ENCODE data around the gene REPS1. TPM values are rescaled to one million over a fixed set of nuclear protein-coding genes. Genes with fewer than 3 reads are reported as not detected.
A peak's percentile ranks its signal among the peaks of the same experiment; 100 is the strongest.

The REPS1 gene, protein sequence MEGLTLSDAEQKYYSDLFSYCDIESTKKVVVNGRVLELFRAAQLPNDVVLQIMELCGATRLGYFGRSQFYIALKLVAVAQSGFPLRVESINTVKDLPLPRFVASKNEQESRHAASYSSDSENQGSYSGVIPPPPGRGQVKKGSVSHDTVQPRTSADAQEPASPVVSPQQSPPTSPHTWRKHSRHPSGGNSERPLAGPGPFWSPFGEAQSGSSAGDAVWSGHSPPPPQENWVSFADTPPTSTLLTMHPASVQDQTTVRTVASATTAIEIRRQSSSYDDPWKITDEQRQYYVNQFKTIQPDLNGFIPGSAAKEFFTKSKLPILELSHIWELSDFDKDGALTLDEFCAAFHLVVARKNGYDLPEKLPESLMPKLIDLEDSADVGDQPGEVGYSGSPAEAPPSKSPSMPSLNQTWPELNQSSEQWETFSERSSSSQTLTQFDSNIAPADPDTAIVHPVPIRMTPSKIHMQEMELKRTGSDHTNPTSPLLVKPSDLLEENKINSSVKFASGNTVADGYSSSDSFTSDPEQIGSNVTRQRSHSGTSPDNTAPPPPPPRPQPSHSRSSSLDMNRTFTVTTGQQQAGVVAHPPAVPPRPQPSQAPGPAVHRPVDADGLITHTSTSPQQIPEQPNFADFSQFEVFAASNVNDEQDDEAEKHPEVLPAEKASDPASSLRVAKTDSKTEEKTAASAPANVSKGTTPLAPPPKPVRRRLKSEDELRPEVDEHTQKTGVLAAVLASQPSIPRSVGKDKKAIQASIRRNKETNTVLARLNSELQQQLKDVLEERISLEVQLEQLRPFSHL
- total RNA-seq (2021; ENCODE audit: unreplicated experiment) (28.6 TPM), Bru-seq, nascent RNA (percentile 81 among the genes with signal in this experiment), BruChase-seq, experiment 1, labeled RNA remaining after a 2-hour chase (percentile 72 among the genes with signal in this experiment), BruChase-seq, experiment 2, labeled RNA remaining after a 6-hour chase (percentile 70 among the genes with signal in this experiment)
- 16.1 TPM for polyA plus RNA-seq (2012; ENCODE audit: insufficient read length)
- long read RNA-seq, full-length matches to known transcripts: 39 of 80 reads
- long read RNA-seq, partial matches to known transcripts: 24 of 80 reads
- long read RNA-seq, other reads (novel, unspliced or antisense): 17 of 80 reads

GRCh38 chr6:138987643-138988468 lies at the start of gene REPS1:
Gene REPS1 (minus strand): TSS chr6:138988253. CDS start chr6:138987682, 571 bp downstream.
- BruUV-seq (replicated peaks): no TSS peak
- H3K27me3 ChIP-seq (ENCODE audit: control insufficient read depth, insufficient read depth, low read length): no peaks in the 10 kb centered on the region
- DNase-seq (ENCODE audit: low read depth, low spot score): peak; percentile 45
- ChIA-PET CTCF (interaction anchor here (1.9 kb wide), 1 partner anchor 172 kb away, joined by 8 read pairs; no protein-coding TSS in a partner anchor), POLR2A (no interaction called here)
- intact Hi-C loops (cut with micrococcal nuclease; ENCODE audit: unreplicated experiment): loop anchor here (1.0 kb wide), 1 partner anchor 172 kb away; no protein-coding TSS in a partner anchor
- TF ChIP-seq, protein P1, sequence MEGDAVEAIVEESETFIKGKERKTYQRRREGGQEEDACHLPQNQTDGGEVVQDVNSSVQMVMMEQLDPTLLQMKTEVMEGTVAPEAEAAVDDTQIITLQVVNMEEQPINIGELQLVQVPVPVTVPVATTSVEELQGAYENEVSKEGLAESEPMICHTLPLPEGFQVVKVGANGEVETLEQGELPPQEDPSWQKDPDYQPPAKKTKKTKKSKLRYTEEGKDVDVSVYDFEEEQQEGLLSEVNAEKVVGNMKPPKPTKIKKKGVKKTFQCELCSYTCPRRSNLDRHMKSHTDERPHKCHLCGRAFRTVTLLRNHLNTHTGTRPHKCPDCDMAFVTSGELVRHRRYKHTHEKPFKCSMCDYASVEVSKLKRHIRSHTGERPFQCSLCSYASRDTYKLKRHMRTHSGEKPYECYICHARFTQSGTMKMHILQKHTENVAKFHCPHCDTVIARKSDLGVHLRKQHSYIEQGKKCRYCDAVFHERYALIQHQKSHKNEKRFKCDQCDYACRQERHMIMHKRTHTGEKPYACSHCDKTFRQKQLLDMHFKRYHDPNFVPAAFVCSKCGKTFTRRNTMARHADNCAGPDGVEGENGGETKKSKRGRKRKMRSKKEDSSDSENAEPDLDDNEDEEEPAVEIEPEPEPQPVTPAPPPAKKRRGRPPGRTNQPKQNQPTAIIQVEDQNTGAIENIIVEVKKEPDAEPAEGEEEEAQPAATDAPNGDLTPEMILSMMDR (IDR thresholded peaks at IDR 0.05): peak; percentile 96
- TF ChIP-seq SIN3A (IDR thresholded peaks at IDR 0.05; ENCODE audit: borderline replicate concordance, insufficient read depth, low read depth, low read length): peak; percentile 87; the same call in 1 of the 2 replicates
- TF ChIP-seq, protein P2, sequence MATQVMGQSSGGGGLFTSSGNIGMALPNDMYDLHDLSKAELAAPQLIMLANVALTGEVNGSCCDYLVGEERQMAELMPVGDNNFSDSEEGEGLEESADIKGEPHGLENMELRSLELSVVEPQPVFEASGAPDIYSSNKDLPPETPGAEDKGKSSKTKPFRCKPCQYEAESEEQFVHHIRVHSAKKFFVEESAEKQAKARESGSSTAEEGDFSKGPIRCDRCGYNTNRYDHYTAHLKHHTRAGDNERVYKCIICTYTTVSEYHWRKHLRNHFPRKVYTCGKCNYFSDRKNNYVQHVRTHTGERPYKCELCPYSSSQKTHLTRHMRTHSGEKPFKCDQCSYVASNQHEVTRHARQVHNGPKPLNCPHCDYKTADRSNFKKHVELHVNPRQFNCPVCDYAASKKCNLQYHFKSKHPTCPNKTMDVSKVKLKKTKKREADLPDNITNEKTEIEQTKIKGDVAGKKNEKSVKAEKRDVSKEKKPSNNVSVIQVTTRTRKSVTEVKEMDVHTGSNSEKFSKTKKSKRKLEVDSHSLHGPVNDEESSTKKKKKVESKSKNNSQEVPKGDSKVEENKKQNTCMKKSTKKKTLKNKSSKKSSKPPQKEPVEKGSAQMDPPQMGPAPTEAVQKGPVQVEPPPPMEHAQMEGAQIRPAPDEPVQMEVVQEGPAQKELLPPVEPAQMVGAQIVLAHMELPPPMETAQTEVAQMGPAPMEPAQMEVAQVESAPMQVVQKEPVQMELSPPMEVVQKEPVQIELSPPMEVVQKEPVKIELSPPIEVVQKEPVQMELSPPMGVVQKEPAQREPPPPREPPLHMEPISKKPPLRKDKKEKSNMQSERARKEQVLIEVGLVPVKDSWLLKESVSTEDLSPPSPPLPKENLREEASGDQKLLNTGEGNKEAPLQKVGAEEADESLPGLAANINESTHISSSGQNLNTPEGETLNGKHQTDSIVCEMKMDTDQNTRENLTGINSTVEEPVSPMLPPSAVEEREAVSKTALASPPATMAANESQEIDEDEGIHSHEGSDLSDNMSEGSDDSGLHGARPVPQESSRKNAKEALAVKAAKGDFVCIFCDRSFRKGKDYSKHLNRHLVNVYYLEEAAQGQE (IDR thresholded peaks at IDR 0.05; ENCODE audit: insufficient read depth in 1 of 2, low read depth in 2 of 2, low read length in 1 of 2): no peak
- no peak for TF ChIP-seq TCF7L2 (IDR thresholded peaks at IDR 0.05; ENCODE audit: low read depth, low read length)
- peak; percentile 74; the same call in 1 of the 2 replicates for TF ChIP-seq POLR2AphosphoS5 (IDR thresholded peaks at IDR 0.05; ENCODE audit: low read depth, low read length)
- H3K4me3 ChIP-seq (ENCODE audit: low read depth in 2 of 2, low read length in 2 of 2): peak within 1 kb of the TSS; percentile 76 to 81
- no peaks in the 10 kb centered on the region for H3K9me3 ChIP-seq (ENCODE audit: control insufficient read depth, insufficient read depth, low read depth, low read length)
- peaks cover 2% of the 10 kb centered on the region; the same call in 1 of the 2 replicates for H3K36me3 ChIP-seq (ENCODE audit: control insufficient read depth, insufficient read depth, low read length)
- ATAC-seq: peak; percentile 98
- in situ Hi-C loops (cut with HindIII; ENCODE audit: low pct_unique_long_range_greater_than_20kb, low sequenced_read_pairs): no loop called here
- peaks cover 10% of the 10 kb centered on the region for H3K4me1 ChIP-seq (ENCODE audit: control insufficient read depth, insufficient read depth, low read length)
- peak within 1 kb of the TSS; percentile 64 for H3K27ac ChIP-seq (ENCODE audit: low read length)

DNA sequence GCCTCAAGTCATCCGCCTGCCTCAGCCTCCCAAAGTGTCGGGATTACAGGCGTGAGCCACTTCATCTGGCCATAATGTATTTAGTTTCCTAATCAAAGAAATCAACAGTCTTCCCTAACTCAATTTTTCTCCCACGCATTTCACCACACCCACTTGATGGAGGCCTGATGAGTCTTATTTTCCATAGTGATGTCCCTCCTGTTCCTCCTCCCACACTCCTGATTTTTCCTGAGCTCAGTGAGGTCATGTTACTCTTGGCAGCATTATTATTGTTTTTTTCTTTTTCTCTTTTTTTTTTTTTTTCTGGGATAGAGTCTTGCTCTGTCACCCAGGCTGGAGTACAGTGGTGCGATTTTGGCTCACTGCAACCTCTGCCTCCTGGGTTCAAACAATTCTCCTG lies 49.4 kb upstream of the REPS1 start:
- no peaks in the 10 kb centered on the region for H3K9me3 ChIP-seq (ENCODE audit: control insufficient read depth, insufficient read depth, low read depth, low read length)
- TF ChIP-seq SIN3A (IDR thresholded peaks at IDR 0.05; ENCODE audit: borderline replicate concordance, insufficient read depth, low read depth, low read length) (no peak), POLR2AphosphoS5 (IDR thresholded peaks at IDR 0.05; ENCODE audit: low read depth, low read length) (no peak), TCF7L2 (IDR thresholded peaks at IDR 0.05; ENCODE audit: low read depth, low read length) (no peak)
- TF ChIP-seq, protein P2 (IDR thresholded peaks at IDR 0.05; ENCODE audit: insufficient read depth in 1 of 2, low read depth in 2 of 2, low read length in 1 of 2): no peak
- TF ChIP-seq, protein P1 (IDR thresholded peaks at IDR 0.05): no peak
- ATAC-seq (no peak), DNase-seq (ENCODE audit: low read depth, low spot score) (no peak)
- in situ Hi-C loops (cut with HindIII; ENCODE audit: low pct_unique_long_range_greater_than_20kb, low sequenced_read_pairs): no loop called here
- no peak overlapping the region for H3K4me3 ChIP-seq (ENCODE audit: low read depth in 2 of 2, low read length in 2 of 2)
- no peaks in the 10 kb centered on the region for H3K27me3 ChIP-seq (ENCODE audit: control insufficient read depth, insufficient read depth, low read length)
- no peaks in the 10 kb centered on the region for H3K4me1 ChIP-seq (ENCODE audit: control insufficient read depth, insufficient read depth, low read length)
- intact Hi-C loops (cut with micrococcal nuclease; ENCODE audit: unreplicated experiment): no loop called here
- no peak overlapping the region for H3K27ac ChIP-seq (ENCODE audit: low read length)
- CTCF ChIA-PET: no interaction called here
- H3K36me3 ChIP-seq (ENCODE audit: control insufficient read depth, insufficient read depth, low read length): no peaks in the 10 kb centered on the region
- POLR2A ChIA-PET: no interaction called here
- no TSS peak for BruUV-seq (replicated peaks)

All from Panc1 (cell line).